GM23338 (cell line): ENCODE measurements around the gene RIPK4. TPM values are rescaled to one million over a fixed set of nuclear protein-coding genes. Genes with fewer than 3 reads are reported as not detected.

Experiments used
- ATAC-seq: fragments of 200-7000 bp; cut with Tn5 transposase; 3 replicates; pipeline ENCODE4 v1.9.1; 2020
- DNase-seq: peaks from one replicate; pipeline ENCODE4 v3.0.0-alpha.2; 2015; ENCODE audit warnings: low spot score
- H2AFZ ChIP-seq: fragments of 200-600 bp; sonication (generic); 2 replicates; pipeline ENCODE4 v1.8.0; 2016; ENCODE audit warnings: antibody characterized with exemption, mild to moderate bottlenecking, moderate library complexity
- H3F3A ChIP-seq: fragments of 200-600 bp; sonication (generic); replicated peaks from 2 replicates; pipeline ENCODE4 v1.8.0; 2017; ENCODE audit warnings: antibody characterized with exemption, mixed run types, low read depth
- H3K27ac ChIP-seq: fragments of 200-600 bp; sonication (generic); 2 replicates; pipeline ENCODE4 v1.6.1; 2016; ENCODE audit warnings: low read depth
- H3K27me3 ChIP-seq: fragments of 200-600 bp; sonication (generic); 2 replicates; pipeline ENCODE4 v1.8.0; 2016; ENCODE audit warnings: mild to moderate bottlenecking, mixed run types, moderate library complexity; ENCODE audit not compliant: insufficient read depth
- H3K36me3 ChIP-seq: fragments of 200-600 bp; sonication (generic); 2 replicates; pipeline ENCODE4 v1.8.0; 2016; ENCODE audit warnings: mild to moderate bottlenecking; ENCODE audit not compliant: insufficient read depth
- H3K4me1 ChIP-seq: fragments of 200-600 bp; sonication (generic); 2 replicates; pipeline ENCODE4 v1.8.0; 2016; ENCODE audit warnings: mild to moderate bottlenecking, moderate library complexity; ENCODE audit not compliant: insufficient read depth
- H3K4me2 ChIP-seq: fragments of 200-600 bp; sonication (generic); 2 replicates; pipeline ENCODE4 v1.7.1; 2017; ENCODE audit warnings: mixed run types
- H3K4me3 ChIP-seq: fragments of 200-600 bp; sonication (generic); 2 replicates; pipeline ENCODE4 v1.6.1; 2016; ENCODE audit warnings: mixed run types
- H3K79me2 ChIP-seq: fragments of 200-600 bp; sonication (generic); replicated peaks from 2 replicates; pipeline ENCODE4 v1.8.0; 2017; ENCODE audit warnings: mild to moderate bottlenecking; ENCODE audit not compliant: insufficient read depth
- H3K9me2 ChIP-seq: fragments of 200-600 bp; sonication (generic); 2 replicates; pipeline ENCODE4 v1.8.0; 2017; ENCODE audit not compliant: insufficient read depth
- H4K20me1 ChIP-seq: fragments of 200-600 bp; sonication (generic); replicated peaks from 2 replicates; pipeline ENCODE4 v1.8.0; 2017; ENCODE audit warnings: mild to moderate bottlenecking; ENCODE audit not compliant: insufficient read depth
- H3K27ac Mint-ChIP-seq: 2 replicates; pipeline ENCODE4 v1.8.0; 2020; ENCODE audit warnings: inconsistent platforms, mild to moderate bottlenecking, moderate library complexity, mixed read lengths
- H3K27me3 Mint-ChIP-seq: 3 replicates; pipeline ENCODE4 v1.8.0; 2022; ENCODE audit warnings: low read depth, mild to moderate bottlenecking, moderate library complexity, mixed read lengths, inconsistent platforms; ENCODE audit not compliant: insufficient read depth, poor library complexity
- H3K36me3 Mint-ChIP-seq: 3 replicates; pipeline ENCODE4 v1.8.0; 2021; ENCODE audit warnings: low read depth, mild to moderate bottlenecking, inconsistent platforms, moderate library complexity, mixed read lengths
- H3K4me1 Mint-ChIP-seq: 3 replicates; pipeline ENCODE4 v1.8.0; 2020; ENCODE audit warnings: mild to moderate bottlenecking, inconsistent platforms, mixed read lengths
- H3K4me3 Mint-ChIP-seq: 3 replicates; pipeline ENCODE4 v1.8.0; 2021; ENCODE audit warnings: moderate library complexity, mild to moderate bottlenecking, inconsistent platforms, mixed read lengths
- H3K9me3 Mint-ChIP-seq: 3 replicates; pipeline ENCODE4 v1.8.0; 2020; ENCODE audit warnings: moderate library complexity, mild to moderate bottlenecking, inconsistent platforms, mixed read lengths
- CREB1 ChIP-seq: fragments of 250-450 bp; sonication (Bioruptor Pico); IDR thresholded peaks from 2 replicates; pipeline ENCODE4 v1.5.0; 2020; ENCODE audit warnings: low read depth, mild to moderate bottlenecking, moderate library complexity
- NANOG ChIP-seq: IDR thresholded peaks from 2 replicates; pipeline ENCODE4 v1.6.1; 2016; ENCODE audit warnings: antibody characterized with exemption, borderline replicate concordance
- POLR2AphosphoS5 ChIP-seq: IDR thresholded peaks from 2 replicates; pipeline ENCODE4 v1.6.1; 2016; ENCODE audit warnings: antibody characterized with exemption, low read depth
- ZNF114 ChIP-seq: fragments of 250-450 bp; sonication (Bioruptor Pico); IDR thresholded peaks from 2 replicates; pipeline ENCODE4 v1.5.0; 2020; ENCODE audit warnings: mild to moderate bottlenecking, moderate library complexity
- ZNF331 ChIP-seq: fragments of 250-450 bp; sonication (Bioruptor Pico); IDR thresholded peaks from 2 replicates; pipeline ENCODE4 v1.5.0; 2020; ENCODE audit warnings: low read depth, mild to moderate bottlenecking, moderate library complexity
- polyA plus RNA-seq: library from polyadenylated mRNA; unstranded; fragments of >200 nt; fragmentation: Nextera tagmentation; extraction: Ambion mirVana; gene quantifications from 2 replicates; pipeline ENCODE4 v1.2.1, GENCODE V29; 2016
- total RNA-seq: library from RNA; depleted of rRNA; stranded (reverse); fragments of >200 nt; shearing (Covaris generic); gene quantifications from 2 replicates; pipeline ENCODE4 v1.2.3, GENCODE V29; 2014
- TF ChIP-seq, protein P1 (sequence below), 2 experiments: fragments of 200-600 bp in 1 of 2; sonication (generic) in 1 of 2; conservative IDR thresholded peaks; 2 replicates each; pipeline versions ENCODE4 v1.5.1 to v1.6.1; 2016 to 2017; ENCODE audit warnings: antibody characterized with exemption in 2 of 2, low read depth in 2 of 2, mild to moderate bottlenecking in 2 of 2, moderate library complexity in 1 of 2
- TF ChIP-seq, protein P2 (sequence below): IDR thresholded peaks from one replicate; pipeline ENCODE4 v1.6.1; 2018; ENCODE audit warnings: antibody characterized with exemption; ENCODE audit not compliant: unreplicated experiment
- TF ChIP-seq, protein P3 (sequence below): fragments of 250-450 bp; sonication (Bioruptor Pico); IDR thresholded peaks from 2 replicates; pipeline ENCODE4 v1.5.0; 2020; ENCODE audit warnings: mild to moderate bottlenecking, moderate library complexity

Gene RIPK4
- total and polyA plus RNA-seq, 2 experiments from 2014 or later = 2.5 to 9.9 TPM

DNA sequence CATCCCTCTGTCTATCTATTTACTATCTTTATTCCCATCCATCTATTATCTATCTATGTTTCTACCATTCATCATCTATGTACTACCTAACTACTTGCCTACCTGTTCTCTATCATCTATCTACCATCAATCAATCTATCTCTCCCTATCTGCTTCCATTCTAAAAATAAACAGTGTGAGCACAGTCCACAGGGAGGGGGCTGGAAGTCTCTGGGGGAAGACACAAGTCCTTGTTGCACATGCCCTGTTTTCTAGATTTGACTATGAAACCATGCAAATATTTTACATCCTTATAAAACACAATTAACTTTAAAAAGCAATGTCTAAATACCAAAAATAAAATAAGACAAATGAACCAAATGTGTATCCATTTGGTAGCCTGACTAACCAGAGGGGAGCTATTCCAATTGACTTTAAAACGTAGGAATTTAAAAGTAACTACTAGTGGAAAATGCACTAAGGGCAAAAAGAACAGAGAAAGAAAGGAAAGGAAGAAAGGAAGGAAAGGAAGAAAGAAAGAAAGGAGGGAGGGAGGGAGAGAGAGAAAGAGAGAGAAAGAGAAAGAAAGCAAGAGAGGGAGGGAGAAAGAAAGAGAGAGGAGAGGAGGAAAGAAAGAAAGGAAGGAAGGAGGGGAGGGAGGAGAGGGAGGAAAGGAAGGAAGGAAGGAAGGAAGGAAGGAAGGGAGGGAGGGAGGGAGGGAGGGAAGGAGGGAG lies 13.6 kb upstream of the RIPK4 start:
- Histone ChIP-seq H3K27ac (no peak overlapping the region), H3K79me2 (no peaks in the 10 kb centered on the region), H3K4me3 (no peak overlapping the region), H2AFZ (no peak overlapping the region), H3K36me3 (no peaks in the 10 kb centered on the region), H3K9me2 (no peaks in the 10 kb centered on the region), H3K27me3 (no peaks in the 10 kb centered on the region), H3K4me1 (peaks cover 6% of the 10 kb centered on the region), H4K20me1 (no peaks in the 10 kb centered on the region), H3F3A (no peaks in the 10 kb centered on the region), H3K4me2 (no peak overlapping the region)
- no peak overlapping the region for H3K4me3 Mint-ChIP-seq
- TF ChIP-seq, protein P1, sequence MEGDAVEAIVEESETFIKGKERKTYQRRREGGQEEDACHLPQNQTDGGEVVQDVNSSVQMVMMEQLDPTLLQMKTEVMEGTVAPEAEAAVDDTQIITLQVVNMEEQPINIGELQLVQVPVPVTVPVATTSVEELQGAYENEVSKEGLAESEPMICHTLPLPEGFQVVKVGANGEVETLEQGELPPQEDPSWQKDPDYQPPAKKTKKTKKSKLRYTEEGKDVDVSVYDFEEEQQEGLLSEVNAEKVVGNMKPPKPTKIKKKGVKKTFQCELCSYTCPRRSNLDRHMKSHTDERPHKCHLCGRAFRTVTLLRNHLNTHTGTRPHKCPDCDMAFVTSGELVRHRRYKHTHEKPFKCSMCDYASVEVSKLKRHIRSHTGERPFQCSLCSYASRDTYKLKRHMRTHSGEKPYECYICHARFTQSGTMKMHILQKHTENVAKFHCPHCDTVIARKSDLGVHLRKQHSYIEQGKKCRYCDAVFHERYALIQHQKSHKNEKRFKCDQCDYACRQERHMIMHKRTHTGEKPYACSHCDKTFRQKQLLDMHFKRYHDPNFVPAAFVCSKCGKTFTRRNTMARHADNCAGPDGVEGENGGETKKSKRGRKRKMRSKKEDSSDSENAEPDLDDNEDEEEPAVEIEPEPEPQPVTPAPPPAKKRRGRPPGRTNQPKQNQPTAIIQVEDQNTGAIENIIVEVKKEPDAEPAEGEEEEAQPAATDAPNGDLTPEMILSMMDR (conservative IDR thresholded peaks at IDR 0.05; ENCODE audit: low read depth in 2 of 2) = no peak
- TF ChIP-seq CREB1 (CRISPR knock-in tag) (no peak), NANOG (no peak), ZNF331 (CRISPR knock-in tag) (no peak), ZNF114 (CRISPR knock-in tag) (no peak)
- TF ChIP-seq, protein P2, sequence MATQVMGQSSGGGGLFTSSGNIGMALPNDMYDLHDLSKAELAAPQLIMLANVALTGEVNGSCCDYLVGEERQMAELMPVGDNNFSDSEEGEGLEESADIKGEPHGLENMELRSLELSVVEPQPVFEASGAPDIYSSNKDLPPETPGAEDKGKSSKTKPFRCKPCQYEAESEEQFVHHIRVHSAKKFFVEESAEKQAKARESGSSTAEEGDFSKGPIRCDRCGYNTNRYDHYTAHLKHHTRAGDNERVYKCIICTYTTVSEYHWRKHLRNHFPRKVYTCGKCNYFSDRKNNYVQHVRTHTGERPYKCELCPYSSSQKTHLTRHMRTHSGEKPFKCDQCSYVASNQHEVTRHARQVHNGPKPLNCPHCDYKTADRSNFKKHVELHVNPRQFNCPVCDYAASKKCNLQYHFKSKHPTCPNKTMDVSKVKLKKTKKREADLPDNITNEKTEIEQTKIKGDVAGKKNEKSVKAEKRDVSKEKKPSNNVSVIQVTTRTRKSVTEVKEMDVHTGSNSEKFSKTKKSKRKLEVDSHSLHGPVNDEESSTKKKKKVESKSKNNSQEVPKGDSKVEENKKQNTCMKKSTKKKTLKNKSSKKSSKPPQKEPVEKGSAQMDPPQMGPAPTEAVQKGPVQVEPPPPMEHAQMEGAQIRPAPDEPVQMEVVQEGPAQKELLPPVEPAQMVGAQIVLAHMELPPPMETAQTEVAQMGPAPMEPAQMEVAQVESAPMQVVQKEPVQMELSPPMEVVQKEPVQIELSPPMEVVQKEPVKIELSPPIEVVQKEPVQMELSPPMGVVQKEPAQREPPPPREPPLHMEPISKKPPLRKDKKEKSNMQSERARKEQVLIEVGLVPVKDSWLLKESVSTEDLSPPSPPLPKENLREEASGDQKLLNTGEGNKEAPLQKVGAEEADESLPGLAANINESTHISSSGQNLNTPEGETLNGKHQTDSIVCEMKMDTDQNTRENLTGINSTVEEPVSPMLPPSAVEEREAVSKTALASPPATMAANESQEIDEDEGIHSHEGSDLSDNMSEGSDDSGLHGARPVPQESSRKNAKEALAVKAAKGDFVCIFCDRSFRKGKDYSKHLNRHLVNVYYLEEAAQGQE = no peak
- peaks cover 1% of the 10 kb centered on the region for H3K27me3 Mint-ChIP-seq
- H3K27ac Mint-ChIP-seq = no peak overlapping the region
- peaks cover 13% of the 10 kb centered on the region for H3K4me1 Mint-ChIP-seq
- H3K36me3 Mint-ChIP-seq = no peaks in the 10 kb centered on the region
- DNase-seq = no peak
- no peak for ATAC-seq
- no peaks in the 10 kb centered on the region for H3K9me3 Mint-ChIP-seq

- Mint-ChIP-seq H3K4me1 (peaks cover 13% of the 10 kb centered on the region), H3K27me3 (peaks cover 1% of the 10 kb centered on the region), H3K36me3 (no peaks in the 10 kb centered on the region), H3K9me3 (no peaks in the 10 kb centered on the region), H3K27ac (no peak overlapping the region; the same call in 1 of the 2 replicates), H3K4me3 (peak overlapping the region; percentile 66; the same call in 2 of the 3 replicates)
- Histone ChIP-seq H3K27me3 (no peaks in the 10 kb centered on the region), H3K36me3 (no peaks in the 10 kb centered on the region), H4K20me1 (no peaks in the 10 kb centered on the region), H2AFZ (peak overlapping the region; percentile 11; the same call in 1 of the 2 replicates), H3K9me2 (no peaks in the 10 kb centered on the region), H3K79me2 (no peaks in the 10 kb centered on the region), H3K4me3 (peak overlapping the region; percentile 36; the same call in 1 of the 2 replicates), H3K27ac (no peak overlapping the region; the same call in 1 of the 2 replicates), H3F3A (no peaks in the 10 kb centered on the region), H3K4me2 (peak overlapping the region; percentile 64; the same call in 1 of the 2 replicates), H3K4me1 (peaks cover 6% of the 10 kb centered on the region)
- ATAC-seq (peak; percentile 6; the same call in 2 of the 3 replicates), DNase-seq (no peak)
- TF ChIP-seq POLR2AphosphoS5 = no peak
- TF ChIP-seq ZNF331 (CRISPR knock-in tag) = no peak
- TF ChIP-seq, protein P3, sequence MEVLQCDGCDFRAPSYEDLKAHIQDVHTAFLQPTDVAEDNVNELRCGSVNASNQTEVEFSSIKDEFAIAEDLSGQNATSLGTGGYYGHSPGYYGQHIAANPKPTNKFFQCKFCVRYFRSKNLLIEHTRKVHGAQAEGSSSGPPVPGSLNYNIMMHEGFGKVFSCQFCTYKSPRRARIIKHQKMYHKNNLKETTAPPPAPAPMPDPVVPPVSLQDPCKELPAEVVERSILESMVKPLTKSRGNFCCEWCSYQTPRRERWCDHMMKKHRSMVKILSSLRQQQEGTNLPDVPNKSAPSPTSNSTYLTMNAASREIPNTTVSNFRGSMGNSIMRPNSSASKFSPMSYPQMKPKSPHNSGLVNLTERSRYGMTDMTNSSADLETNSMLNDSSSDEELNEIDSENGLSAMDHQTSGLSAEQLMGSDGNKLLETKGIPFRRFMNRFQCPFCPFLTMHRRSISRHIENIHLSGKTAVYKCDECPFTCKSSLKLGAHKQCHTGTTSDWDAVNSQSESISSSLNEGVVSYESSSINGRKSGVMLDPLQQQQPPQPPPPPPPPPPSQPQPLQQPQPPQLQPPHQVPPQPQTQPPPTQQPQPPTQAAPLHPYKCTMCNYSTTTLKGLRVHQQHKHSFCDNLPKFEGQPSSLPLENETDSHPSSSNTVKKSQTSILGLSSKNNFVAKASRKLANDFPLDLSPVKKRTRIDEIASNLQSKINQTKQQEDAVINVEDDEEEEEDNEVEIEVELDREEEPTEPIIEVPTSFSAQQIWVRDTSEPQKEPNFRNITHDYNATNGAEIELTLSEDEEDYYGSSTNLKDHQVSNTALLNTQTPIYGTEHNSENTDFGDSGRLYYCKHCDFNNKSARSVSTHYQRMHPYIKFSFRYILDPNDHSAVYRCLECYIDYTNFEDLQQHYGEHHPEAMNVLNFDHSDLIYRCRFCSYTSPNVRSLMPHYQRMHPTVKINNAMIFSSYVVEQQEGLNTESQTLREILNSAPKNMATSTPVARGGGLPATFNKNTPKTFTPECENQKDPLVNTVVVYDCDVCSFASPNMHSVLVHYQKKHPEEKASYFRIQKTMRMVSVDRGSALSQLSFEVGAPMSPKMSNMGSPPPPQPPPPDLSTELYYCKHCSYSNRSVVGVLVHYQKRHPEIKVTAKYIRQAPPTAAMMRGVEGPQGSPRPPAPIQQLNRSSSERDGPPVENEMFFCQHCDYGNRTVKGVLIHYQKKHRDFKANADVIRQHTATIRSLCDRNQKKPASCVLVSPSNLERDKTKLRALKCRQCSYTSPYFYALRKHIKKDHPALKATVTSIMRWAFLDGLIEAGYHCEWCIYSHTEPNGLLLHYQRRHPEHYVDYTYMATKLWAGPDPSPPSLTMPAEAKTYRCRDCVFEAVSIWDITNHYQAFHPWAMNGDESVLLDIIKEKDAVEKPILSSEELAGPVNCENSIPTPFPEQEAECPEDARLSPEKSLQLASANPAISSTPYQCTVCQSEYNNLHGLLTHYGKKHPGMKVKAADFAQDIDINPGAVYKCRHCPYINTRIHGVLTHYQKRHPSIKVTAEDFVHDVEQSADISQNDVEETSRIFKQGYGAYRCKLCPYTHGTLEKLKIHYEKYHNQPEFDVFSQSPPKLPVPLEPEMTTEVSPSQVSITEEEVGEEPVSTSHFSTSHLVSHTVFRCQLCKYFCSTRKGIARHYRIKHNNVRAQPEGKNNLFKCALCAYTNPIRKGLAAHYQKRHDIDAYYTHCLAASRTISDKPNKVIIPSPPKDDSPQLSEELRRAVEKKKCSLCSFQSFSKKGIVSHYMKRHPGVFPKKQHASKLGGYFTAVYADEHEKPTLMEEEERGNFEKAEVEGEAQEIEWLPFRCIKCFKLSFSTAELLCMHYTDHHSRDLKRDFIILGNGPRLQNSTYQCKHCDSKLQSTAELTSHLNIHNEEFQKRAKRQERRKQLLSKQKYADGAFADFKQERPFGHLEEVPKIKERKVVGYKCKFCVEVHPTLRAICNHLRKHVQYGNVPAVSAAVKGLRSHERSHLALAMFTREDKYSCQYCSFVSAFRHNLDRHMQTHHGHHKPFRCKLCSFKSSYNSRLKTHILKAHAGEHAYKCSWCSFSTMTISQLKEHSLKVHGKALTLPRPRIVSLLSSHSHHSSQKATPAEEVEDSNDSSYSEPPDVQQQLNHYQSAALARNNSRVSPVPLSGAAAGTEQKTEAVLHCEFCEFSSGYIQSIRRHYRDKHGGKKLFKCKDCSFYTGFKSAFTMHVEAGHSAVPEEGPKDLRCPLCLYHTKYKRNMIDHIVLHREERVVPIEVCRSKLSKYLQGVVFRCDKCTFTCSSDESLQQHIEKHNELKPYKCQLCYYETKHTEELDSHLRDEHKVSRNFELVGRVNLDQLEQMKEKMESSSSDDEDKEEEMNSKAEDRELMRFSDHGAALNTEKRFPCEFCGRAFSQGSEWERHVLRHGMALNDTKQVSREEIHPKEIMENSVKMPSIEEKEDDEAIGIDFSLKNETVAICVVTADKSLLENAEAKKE = no peak
Observed at GRCh38 chr21:41779659-41780058, 12.8 kb upstream of the RIPK4 start.
